IPS-18c (cell line): ENCODE measurements around the gene USP48.
"Not testable (repeated sequence)": the region's sequence is repeated elsewhere in the genome, so short reads cannot be mapped to it uniquely, and the experiment has no call there.

Source experiments
- H3K4me3 ChIP-seq: 2 replicates; pipeline ENCODE4 v1.7.0; 2013; ENCODE audit warnings: low read depth, mild to moderate bottlenecking, low read length, moderate library complexity; ENCODE audit not compliant: insufficient read depth
- H3K9me3 ChIP-seq: one replicate; pipeline ENCODE4 v1.6.1; 2013; ENCODE audit warnings: mild to moderate bottlenecking, low read length, moderate library complexity; ENCODE audit not compliant: control insufficient read depth, insufficient read depth

The USP48 gene

GRCh38 chr1:21782868-21783678 is at the start of gene USP48:
USP48 (minus strand) TSS chr1:21783149; CDS start chr1:21782957, 192 bp downstream.
- peaks cover 2% of the 10 kb centered on the region for H3K9me3 ChIP-seq
- peak within 1 kb of the TSS; percentile 89 for H3K4me3 ChIP-seq

GRCh38 chr1:21831454-21831970 is 48.6 kb upstream of the USP48 start:
- Histone ChIP-seq H3K9me3 (peaks cover 3% of the 10 kb centered on the region), H3K4me3 (no peak overlapping the region)

- Histone ChIP-seq H3K9me3 (peaks cover 2% of the 10 kb centered on the region), H3K4me3 (no peak overlapping the region)
Measured at GRCh38 chr1:21830792-21831453, 48.0 kb upstream of the USP48 start.

- Histone ChIP-seq H3K4me3 (no peak overlapping the region), H3K9me3 (no peaks in the 10 kb centered on the region)
Measured at GRCh38 chr1:21829294-21829693, 46.3 kb upstream of the USP48 start.

GRCh38 chr1:21828506-21829210 is 45.7 kb upstream of the USP48 start:
- Histone ChIP-seq H3K9me3 (no peaks in the 10 kb centered on the region), H3K4me3 (no peak overlapping the region)

- no peaks in the 10 kb centered on the region for H3K9me3 ChIP-seq
- no peak overlapping the region for H3K4me3 ChIP-seq
Measured at GRCh38 chr1:21828075-21828474, 45.1 kb upstream of the USP48 start.

GRCh38 chr1:21827141-21827679 is 44.3 kb upstream of the USP48 start:
- H3K9me3 ChIP-seq: no peaks in the 10 kb centered on the region
- H3K4me3 ChIP-seq: no peak overlapping the region

GRCh38 chr1:21826694-21827093 is 43.7 kb upstream of the USP48 start:
- H3K9me3 ChIP-seq, H3K4me3 ChIP-seq: not testable (repeated sequence)

GRCh38 chr1:21825393-21825792 is 42.4 kb upstream of the USP48 start:
- H3K9me3 ChIP-seq: no peaks in the 10 kb centered on the region
- no peak overlapping the region for H3K4me3 ChIP-seq

GRCh38 chr1:21824926-21825325 is 42.0 kb upstream of the USP48 start:
- no peak overlapping the region for H3K4me3 ChIP-seq

GRCh38 chr1:21823980-21824702 is 41.2 kb upstream of the USP48 start:
- Histone ChIP-seq H3K4me3 (no peak overlapping the region), H3K9me3 (no peaks in the 10 kb centered on the region)

More at GRCh38 chr1:21824926-21825325, 42.0 kb upstream of the USP48 start:
- no peaks in the 10 kb centered on the region for H3K9me3 ChIP-seq

- Histone ChIP-seq H3K4me3 (no peak overlapping the region), H3K9me3 (no peaks in the 10 kb centered on the region)
Measured at GRCh38 chr1:21823206-21823979, 40.4 kb upstream of the USP48 start.

GRCh38 chr1:21822349-21822748 is 39.4 kb upstream of the USP48 start:
- Histone ChIP-seq H3K9me3 (no peaks in the 10 kb centered on the region), H3K4me3 (no peak overlapping the region)

GRCh38 chr1:21821385-21822019 is 38.6 kb upstream of the USP48 start:
- Histone ChIP-seq H3K9me3 (no peaks in the 10 kb centered on the region), H3K4me3 (no peak overlapping the region)

- H3K9me3 ChIP-seq: no peaks in the 10 kb centered on the region
- no peak overlapping the region for H3K4me3 ChIP-seq
Measured at GRCh38 chr1:21820597-21821232, 37.8 kb upstream of the USP48 start.
